ENCODE data around the gene DNAJC4. TPM values are rescaled to one million over a fixed set of nuclear protein-coding genes. Genes with fewer than 3 reads are reported as not detected.
A peak's percentile ranks its signal among the peaks of the same experiment; 100 is the strongest.

Gene DNAJC4
- total RNA-seq, 6 experiments from 2014 or later = 14.6 to 27.6 (median 21.4) TPM

DNA sequence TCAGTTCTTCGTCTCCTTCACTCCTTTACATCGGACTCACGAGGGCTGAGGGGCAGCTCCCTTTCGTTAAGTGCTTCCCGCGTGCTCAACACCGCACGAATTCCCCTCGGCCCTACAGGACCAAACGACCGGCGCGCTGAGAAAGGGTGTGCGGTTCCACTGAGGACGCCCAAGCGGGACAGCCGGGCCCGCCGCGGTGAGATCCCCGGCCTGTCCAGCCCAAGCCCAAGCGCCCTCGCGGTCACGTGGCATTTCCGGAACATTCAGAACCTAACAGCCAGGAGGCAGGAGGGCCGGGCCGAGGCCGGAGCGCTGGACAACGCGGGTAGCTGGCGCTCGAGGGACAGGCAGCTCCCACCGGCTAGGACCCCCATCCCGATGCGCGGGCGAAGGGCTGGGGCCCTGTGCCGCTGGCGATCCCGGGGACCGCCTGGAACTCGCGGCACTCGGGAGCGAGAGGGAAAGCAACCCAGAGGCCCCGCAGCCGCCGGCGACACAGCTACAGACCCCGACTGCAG lies 45.1 kb upstream of the DNAJC4 start:
- intact Hi-C loops (cut with DNase I) = no loop called here
- peak; percentile 50 to 68 (median 58) for ATAC-seq
- H3K4me3 ChIP-seq = peak overlapping the region; percentile 55 to 65 (median 58)
- no peaks in the 10 kb centered on the region for H3K27me3 ChIP-seq
- DNase-seq = peak; percentile 87 to 92 (median 91)
- TF ChIP-seq POLR2A (IDR thresholded peaks at IDR 0.05) = peak; percentile 99
- TF ChIP-seq CTCF (IDR thresholded peaks at IDR 0.05) = peak in 3 of 4 donors; percentile 24 to 38 (median 25)
- WGBS (ENCODE audit: insufficient coverage, low coverage, low lambda C conversion rate, missing lambda C conversion rate) = no CpG with 5 or more reads among the region's 52 CpGs
- H3K36me3 ChIP-seq = no peaks in the 10 kb centered on the region
- H3K4me1 ChIP-seq = peaks cover 0 to 35% (median 4%) of the 10 kb centered on the region in 4 donors
- no peaks in the 10 kb centered on the region for H3K9me3 ChIP-seq
- peak overlapping the region; percentile 95 to 99 (median 98) for H3K27ac ChIP-seq

- 0% methylated on average over 31 of the region's 74 CpGs for WGBS (ENCODE audit: insufficient coverage, low coverage, low lambda C conversion rate, missing lambda C conversion rate)
- TF ChIP-seq CTCF (IDR thresholded peaks at IDR 0.05) (peak in 1 of 4 donors; percentile 6), POLR2A (IDR thresholded peaks at IDR 0.05) (no peak)
- H3K4me1 ChIP-seq = peaks cover 0 to 40% (median 4%) of the 10 kb centered on the region in 4 donors
- intact Hi-C loops (cut with DNase I) = no loop called here
- H3K36me3 ChIP-seq = no peaks in the 10 kb centered on the region
- peak; percentile 82 to 94 (median 90) for ATAC-seq
- DNase-seq = peak; percentile 97 to 99 (median 99)
- peak within 1 kb of the TSS; percentile 95 to 99 (median 98) for H3K27ac ChIP-seq
- no peaks in the 10 kb centered on the region for H3K27me3 ChIP-seq
- H3K4me3 ChIP-seq = peak within 1 kb of the TSS; percentile 55 to 65 (median 58)
- no peaks in the 10 kb centered on the region for H3K9me3 ChIP-seq
These were observed 44.5 kb upstream of the DNAJC4 start, which contains the start of gene STIP1 for GRCh38 chr11:64185693-64186491. TSS of gene STIP1 (plus strand) at chr11:64186171. CDS start at chr11:64186262, 91 bp downstream.

DNA sequence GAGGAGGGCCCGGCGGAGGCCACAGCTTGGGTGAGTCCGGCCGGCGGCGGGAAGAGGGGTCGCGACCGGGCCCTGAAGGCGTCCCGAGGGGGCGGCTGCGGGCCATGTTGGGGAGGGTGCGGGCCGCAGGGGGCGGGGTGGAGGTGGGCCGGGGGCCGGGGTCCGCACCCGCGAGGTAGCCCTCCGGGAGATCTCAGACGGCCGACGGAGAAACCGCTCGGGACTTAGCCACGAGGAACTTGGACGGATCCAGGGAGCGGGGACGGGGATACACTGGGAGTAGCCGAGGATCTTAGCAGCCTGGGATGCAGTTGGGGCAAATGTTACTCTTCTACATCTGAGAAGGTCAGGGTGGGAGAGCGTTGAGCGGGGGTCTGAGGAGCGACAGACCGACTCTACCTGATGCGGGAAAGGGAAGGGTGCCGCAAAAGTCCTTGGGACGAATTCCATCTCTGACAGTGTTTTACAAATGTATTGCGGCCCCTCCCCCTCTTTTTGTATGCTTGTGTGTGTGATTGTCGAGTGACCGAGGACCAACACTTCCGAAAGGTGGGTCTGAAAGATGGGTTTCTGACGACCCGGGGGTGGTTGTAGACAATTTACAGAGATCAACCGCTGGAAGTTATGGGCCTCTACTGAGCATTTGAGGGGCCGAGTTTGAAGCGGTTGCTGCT lies 43.7 kb upstream of the DNAJC4 start:
- 1% methylated on average over 30 of the region's 48 CpGs for WGBS (ENCODE audit: insufficient coverage, low coverage, low lambda C conversion rate, missing lambda C conversion rate)
- H3K9me3 ChIP-seq = no peaks in the 10 kb centered on the region
- H3K27me3 ChIP-seq = no peaks in the 10 kb centered on the region
- DNase-seq = peak in 1 of 3 donors; percentile 56
- TF ChIP-seq POLR2A (IDR thresholded peaks at IDR 0.05) (no peak), CTCF (IDR thresholded peaks at IDR 0.05) (no peak)
- H3K4me3 ChIP-seq = no peak overlapping the region
- ATAC-seq = no peak
- peaks cover 0 to 42% (median 4%) of the 10 kb centered on the region in 4 donors for H3K4me1 ChIP-seq
- no peak overlapping the region for H3K27ac ChIP-seq
- no peaks in the 10 kb centered on the region for H3K36me3 ChIP-seq
- intact Hi-C loops (cut with DNase I) = no loop called here

DNA sequence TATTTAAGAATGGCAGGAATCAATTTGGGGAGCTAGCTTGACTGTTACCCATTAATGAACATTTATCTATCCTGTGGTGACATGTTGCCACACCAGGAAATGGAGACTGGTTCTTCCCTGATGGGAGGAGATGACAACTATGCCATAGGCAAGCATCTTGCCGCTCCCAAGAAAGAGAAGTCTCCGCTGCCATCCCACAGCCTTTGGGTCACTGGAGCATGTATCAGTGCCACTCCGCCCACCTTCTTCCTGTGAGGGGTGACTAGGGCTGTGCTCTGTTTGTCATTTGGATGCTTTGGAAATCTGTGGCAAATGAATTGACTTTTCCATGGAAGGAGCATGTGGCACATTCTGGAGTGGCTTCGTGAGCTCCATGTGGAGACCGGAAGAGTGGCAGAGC lies 37.9 kb upstream of the DNAJC4 start:
- peaks cover 7 to 51% (median 36%) of the 10 kb centered on the region in 4 donors for H3K36me3 ChIP-seq
- ATAC-seq (no peak), DNase-seq (no peak)
- H3K9me3 ChIP-seq = no peaks in the 10 kb centered on the region
- no peak overlapping the region for H3K27ac ChIP-seq
- 68% methylated on average over 2 of the region's 5 CpGs for WGBS (ENCODE audit: insufficient coverage, low coverage, low lambda C conversion rate, missing lambda C conversion rate)
- TF ChIP-seq CTCF (IDR thresholded peaks at IDR 0.05) (no peak), POLR2A (IDR thresholded peaks at IDR 0.05) (no peak)
- H3K4me3 ChIP-seq = no peak overlapping the region
- H3K4me1 ChIP-seq = peaks cover 0 to 28% (median 4%) of the 10 kb centered on the region in 4 donors
- no peaks in the 10 kb centered on the region for H3K27me3 ChIP-seq
- intact Hi-C loops (cut with DNase I) = no loop called here
